GM18505 (cell line): ENCODE measurements around the gene SLC30A9.
A peak's percentile ranks its signal among the peaks of the same experiment; 100 is the strongest.

ENCODE experiments used
- ATAC-seq: cut with Tn5 transposase; IDR thresholded peaks from one replicate; pipeline ENCODE4 v1.9.1; 2021; ENCODE audit not compliant: unreplicated experiment
- POLR2A ChIP-seq: IDR thresholded peaks from 4 replicates; pipeline ENCODE4 v1.6.1; 2011; ENCODE audit warnings: borderline replicate concordance; ENCODE audit not compliant: insufficient read depth, insufficient read length; ENCODE audit errors: extremely low read depth

SLC30A9 gene

GRCh38 chr4:41982716-41983115 is 7.6 kb upstream of the SLC30A9 start:
- TF ChIP-seq POLR2A = no peak
- ATAC-seq = no peak

GRCh38 chr4:41985151-41985550 is 5.2 kb upstream of the SLC30A9 start:
- TF ChIP-seq POLR2A = no peak
- no peak for ATAC-seq

GRCh38 chr4:41989994-41990364 is 351 bp upstream of the SLC30A9 start:
- peak; percentile 10 for ATAC-seq
- no peak for TF ChIP-seq POLR2A

- TF ChIP-seq POLR2A = no peak
- ATAC-seq = no peak
These were observed 1.8 kb downstream of the SLC30A9 start for GRCh38 chr4:41991916-41992767.

- TF ChIP-seq POLR2A = no peak
- ATAC-seq = no peak
These were observed 2.9 kb downstream of the SLC30A9 start for GRCh38 chr4:41992967-41993857.

- no peak for TF ChIP-seq POLR2A
- ATAC-seq = no peak
These were observed 4.2 kb downstream of the SLC30A9 start for GRCh38 chr4:41994461-41994985.

GRCh38 chr4:41998019-41998418 is 7.7 kb downstream of the SLC30A9 start:
- ATAC-seq = no peak
- no peak for TF ChIP-seq POLR2A

GRCh38 chr4:41999321-41999720 is 9.0 kb downstream of the SLC30A9 start:
- no peak for TF ChIP-seq POLR2A
- ATAC-seq = no peak

GRCh38 chr4:42008011-42008786 is 17.9 kb downstream of the SLC30A9 start:
- no peak for TF ChIP-seq POLR2A
- no peak for ATAC-seq

- ATAC-seq = no peak
- no peak for TF ChIP-seq POLR2A
These were observed 25.1 kb downstream of the SLC30A9 start for GRCh38 chr4:42015438-42015837.

- TF ChIP-seq POLR2A = no peak
- no peak for ATAC-seq
These were observed 28.1 kb downstream of the SLC30A9 start for GRCh38 chr4:42018451-42018850.

GRCh38 chr4:42048394-42048793 is 58.1 kb downstream of the SLC30A9 start:
- no peak for ATAC-seq
- TF ChIP-seq POLR2A = no peak
